GM10248 (cell line): ENCODE results near the gene MAPK9.

Experiments used
- CTCF ChIA-PET: fragments of 300-600 bp; sonication (Branson Sonifier 250); formaldehyde crosslinking; extraction: SDS; loops from one replicate; lab custom pipeline; 2021; ENCODE audit warnings: antibody characterized with exemption; lab: Yijun Ruan, JAX
- POLR2A ChIA-PET: fragments of 350-650 bp; sonication (Branson Sonifier 250); formaldehyde crosslinking; extraction: SDS; loops from one replicate; lab custom pipeline; 2020; ENCODE audit warnings: antibody characterized with exemption; lab: Yijun Ruan, JAX
- DNase-seq: peaks from one replicate; pipeline ENCODE4 v3.0.0; 2012; ENCODE audit errors: extremely low spot score
- CTCF ChIP-seq: IDR thresholded peaks from 2 replicates; pipeline ENCODE4 v1.5.1; 2012; ENCODE audit warnings: mild to moderate bottlenecking, low read depth; ENCODE audit errors: extremely low read depth, missing control alignments, control extremely low read depth

Gene MAPK9

GRCh38 chr5:180253036-180253824, 38.7 kb downstream of the MAPK9 start:
- DNase-seq: no peak
- ChIA-PET POLR2A (no interaction called here), CTCF (no interaction called here)
- TF ChIP-seq CTCF: no peak

- ChIA-PET CTCF (no interaction called here), POLR2A (no interaction called here)
- TF ChIP-seq CTCF: no peak
- no peak for DNase-seq
Measured at GRCh38 chr5:180251887-180252286, 40.0 kb downstream of the MAPK9 start.

- TF ChIP-seq CTCF: no peak
- ChIA-PET POLR2A (no interaction called here), CTCF (no interaction called here)
- DNase-seq: no peak
Measured at GRCh38 chr5:180251141-180251540, 40.7 kb downstream of the MAPK9 start.

GRCh38 chr5:180250329-180250728, 41.6 kb downstream of the MAPK9 start:
- TF ChIP-seq CTCF: no peak
- CTCF ChIA-PET: no interaction called here
- no peak for DNase-seq
- POLR2A ChIA-PET: no interaction called here

- POLR2A ChIA-PET: no interaction called here
Measured at GRCh38 chr5:180241600-180241999, 50.3 kb downstream of the MAPK9 start.

GRCh38 chr5:180238631-180239030, 53.3 kb downstream of the MAPK9 start:
- no peak for TF ChIP-seq CTCF
- DNase-seq: no peak
- CTCF ChIA-PET: no interaction called here
- POLR2A ChIA-PET: no interaction called here

More at GRCh38 chr5:180241600-180241999, 50.3 kb downstream of the MAPK9 start:
- DNase-seq: no peak
- TF ChIP-seq CTCF: no peak
- CTCF ChIA-PET: no interaction called here
